Measurements from ENCODE around the gene TTF1.

The TTF1 gene

DNA sequence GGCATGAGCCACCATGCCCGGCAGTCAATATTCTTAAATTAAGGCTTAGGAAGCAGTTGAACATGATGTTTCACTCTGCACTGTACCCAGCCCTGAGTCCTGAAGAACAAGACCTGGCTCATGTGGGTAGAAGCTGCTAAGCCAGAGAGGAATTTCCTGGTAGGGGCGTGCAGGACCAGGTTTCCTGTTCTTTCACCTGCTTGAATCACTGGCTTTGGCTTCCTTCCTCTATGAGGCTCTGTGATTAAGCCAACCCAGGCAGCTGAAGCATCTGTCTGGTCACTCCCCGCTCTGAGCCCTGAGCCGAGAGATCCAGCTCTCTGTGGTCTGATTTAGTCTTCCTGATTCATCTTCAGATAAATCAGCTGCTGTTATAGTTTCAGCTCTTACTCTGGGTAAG, 32.5 kb upstream of the TTF1 start:
- Histone ChIP-seq H3K9me3 (ENCODE audit: control insufficient read depth in 1 of 2, low read length in 2 of 2) (no peaks in the 10 kb centered on the region), H3K27me3 (ENCODE audit: control insufficient read depth in 1 of 2, insufficient read depth in 2 of 2, low read length in 2 of 2) (peaks cover 3 to 13% of the 10 kb centered on the region in 2 donors), H3K27ac (ENCODE audit: low read depth, low read length) (no peak overlapping the region), H3K4me1 (ENCODE audit: control insufficient read depth in 1 of 2, insufficient read depth in 2 of 2, low read length in 2 of 2) (no peaks in the 10 kb centered on the region), H3K36me3 (ENCODE audit: control insufficient read depth in 1 of 2, insufficient read depth in 2 of 2, low read length in 2 of 2) (no peaks in the 10 kb centered on the region), H3K4me3 (ENCODE audit: low read depth in 1 of 2, low read length in 2 of 2) (no peak overlapping the region), H3K9ac (ENCODE audit: low read depth in 1 of 2, low read length in 2 of 2) (no peak overlapping the region)

DNA sequence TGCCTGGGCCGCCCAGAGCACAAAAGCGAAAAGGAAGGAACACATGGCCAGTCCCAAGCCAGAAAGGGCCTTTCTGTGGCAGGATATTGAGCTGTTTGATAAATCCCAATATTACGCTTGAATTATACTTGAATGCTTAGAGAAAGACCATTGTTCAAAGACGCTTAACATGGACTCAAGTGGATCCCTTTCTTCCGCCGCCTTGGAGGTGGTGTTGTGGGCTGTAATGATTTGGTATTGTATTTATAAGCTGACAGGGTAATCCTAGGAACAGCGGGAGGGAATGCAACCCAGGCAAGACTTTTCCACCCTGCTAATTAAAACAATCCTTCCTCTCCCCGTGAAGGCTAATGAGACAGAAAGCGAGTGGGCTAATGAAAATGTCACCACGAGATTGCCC, 28.2 kb upstream of the TTF1 start:
- H3K36me3 ChIP-seq (ENCODE audit: control insufficient read depth in 1 of 2, insufficient read depth in 2 of 2, low read length in 2 of 2) = no peaks in the 10 kb centered on the region
- H3K4me1 ChIP-seq (ENCODE audit: control insufficient read depth in 1 of 2, insufficient read depth in 2 of 2, low read length in 2 of 2) = no peaks in the 10 kb centered on the region
- peaks cover 3 to 18% of the 10 kb centered on the region in 2 donors for H3K27me3 ChIP-seq (ENCODE audit: control insufficient read depth in 1 of 2, insufficient read depth in 2 of 2, low read length in 2 of 2)
- no peak overlapping the region for H3K9ac ChIP-seq (ENCODE audit: low read depth in 1 of 2, low read length in 2 of 2)
- no peak overlapping the region for H3K27ac ChIP-seq (ENCODE audit: low read depth, low read length)
- no peaks in the 10 kb centered on the region for H3K9me3 ChIP-seq (ENCODE audit: control insufficient read depth in 1 of 2, low read length in 2 of 2)
- H3K4me3 ChIP-seq (ENCODE audit: low read depth in 1 of 2, low read length in 2 of 2) = no peak overlapping the region

DNA sequence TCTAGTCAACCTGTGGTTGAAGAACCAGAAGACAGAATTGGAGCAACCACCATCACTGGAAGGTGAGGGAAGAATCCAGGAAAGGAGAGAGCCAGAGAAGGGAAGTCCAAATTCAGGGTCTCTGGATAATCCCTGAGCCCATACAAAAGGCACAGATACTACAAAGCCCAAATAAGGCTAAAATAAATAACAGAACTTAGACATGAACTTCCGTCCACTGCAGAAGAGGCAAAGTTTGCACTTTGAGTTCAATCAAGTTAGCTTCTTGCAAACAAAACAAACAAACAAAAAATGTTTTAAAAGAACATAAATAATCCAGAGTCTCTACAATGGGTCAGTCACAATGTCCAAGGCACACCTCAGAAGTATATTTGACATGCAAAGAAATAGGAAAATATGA, 24.4 kb upstream of the TTF1 start:
- Histone ChIP-seq H3K36me3 (ENCODE audit: control insufficient read depth in 1 of 2, insufficient read depth in 2 of 2, low read length in 2 of 2) (no peaks in the 10 kb centered on the region), H3K4me1 (ENCODE audit: control insufficient read depth in 1 of 2, insufficient read depth in 2 of 2, low read length in 2 of 2) (no peaks in the 10 kb centered on the region), H3K4me3 (ENCODE audit: low read depth in 1 of 2, low read length in 2 of 2) (no peak overlapping the region), H3K27ac (ENCODE audit: low read depth, low read length) (no peak overlapping the region), H3K9ac (ENCODE audit: low read depth in 1 of 2, low read length in 2 of 2) (no peak overlapping the region), H3K9me3 (ENCODE audit: control insufficient read depth in 1 of 2, low read length in 2 of 2) (no peaks in the 10 kb centered on the region), H3K27me3 (ENCODE audit: control insufficient read depth in 1 of 2, insufficient read depth in 2 of 2, low read length in 2 of 2) (peaks cover 9 to 25% of the 10 kb centered on the region in 2 donors)

DNA sequence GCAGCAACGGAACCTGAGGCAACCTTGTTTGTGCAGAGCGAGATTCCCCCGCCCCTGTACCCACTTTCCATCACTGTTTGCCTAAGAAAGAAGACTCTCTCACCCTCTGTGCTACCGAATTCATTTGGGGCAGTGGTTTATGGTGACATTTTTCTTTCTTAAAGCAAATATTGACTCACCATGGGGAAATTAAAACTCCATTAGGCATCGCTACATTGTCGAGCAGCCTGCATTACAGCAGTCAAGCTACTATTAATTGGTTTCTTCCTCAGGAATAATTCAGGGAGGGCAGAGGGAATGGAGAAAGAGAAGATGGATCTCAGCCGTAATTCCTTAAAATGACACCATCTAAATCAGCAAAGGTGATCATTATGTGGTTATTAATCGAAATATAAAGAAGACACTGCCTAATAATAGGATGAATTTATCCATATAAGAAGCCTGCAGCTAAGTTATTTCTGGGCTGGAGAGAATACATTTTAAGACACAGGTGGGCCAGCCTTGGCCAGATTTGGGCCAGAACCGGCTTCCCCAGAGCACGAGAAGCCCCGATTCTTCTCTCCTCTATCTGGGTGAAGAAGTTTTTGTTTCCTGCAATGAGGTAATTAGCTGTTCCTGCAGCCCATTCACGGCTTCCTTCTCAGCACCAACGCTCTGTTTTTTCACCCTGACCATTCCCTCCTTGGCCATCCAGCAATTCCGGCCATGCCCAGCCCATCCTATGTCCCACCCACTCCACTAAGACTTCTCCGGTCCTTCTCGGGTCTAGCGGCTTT, 20.2 kb upstream of the TTF1 start:
- Histone ChIP-seq H3K9ac (ENCODE audit: low read depth in 1 of 2, low read length in 2 of 2) (no peak overlapping the region), H3K36me3 (ENCODE audit: control insufficient read depth in 1 of 2, insufficient read depth in 2 of 2, low read length in 2 of 2) (no peaks in the 10 kb centered on the region), H3K4me3 (ENCODE audit: low read depth in 1 of 2, low read length in 2 of 2) (no peak overlapping the region), H3K4me1 (ENCODE audit: control insufficient read depth in 1 of 2, insufficient read depth in 2 of 2, low read length in 2 of 2) (no peaks in the 10 kb centered on the region), H3K9me3 (ENCODE audit: control insufficient read depth in 1 of 2, low read length in 2 of 2) (no peaks in the 10 kb centered on the region), H3K27me3 (ENCODE audit: control insufficient read depth in 1 of 2, insufficient read depth in 2 of 2, low read length in 2 of 2) (peaks cover 30 to 38% of the 10 kb centered on the region in 2 donors), H3K27ac (ENCODE audit: low read depth, low read length) (no peak overlapping the region)

DNA sequence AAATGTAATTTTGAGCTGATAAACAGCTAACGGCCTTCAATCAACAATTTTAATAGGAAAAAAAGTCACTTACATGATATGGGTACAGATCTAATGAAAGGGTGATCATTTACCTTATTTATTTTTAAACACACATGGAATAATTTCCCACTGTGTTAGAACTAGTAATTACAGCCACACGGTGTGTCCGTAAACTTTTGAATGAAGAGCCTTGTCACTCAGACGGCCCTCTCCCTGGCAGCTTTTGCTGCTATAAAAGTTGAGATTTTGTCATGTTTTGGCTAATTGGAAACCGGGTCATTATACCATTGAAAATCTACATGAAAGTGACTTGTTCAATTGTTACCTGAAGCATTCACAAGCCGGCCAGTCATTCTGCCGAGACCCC, 19.0 kb upstream of the TTF1 start:
- Histone ChIP-seq H3K36me3 (ENCODE audit: control insufficient read depth in 1 of 2, insufficient read depth in 2 of 2, low read length in 2 of 2) (no peaks in the 10 kb centered on the region), H3K27ac (ENCODE audit: low read depth, low read length) (no peak overlapping the region), H3K9ac (ENCODE audit: low read depth in 1 of 2, low read length in 2 of 2) (no peak overlapping the region), H3K9me3 (ENCODE audit: control insufficient read depth in 1 of 2, low read length in 2 of 2) (no peaks in the 10 kb centered on the region), H3K4me3 (ENCODE audit: low read depth in 1 of 2, low read length in 2 of 2) (no peak overlapping the region), H3K4me1 (ENCODE audit: control insufficient read depth in 1 of 2, insufficient read depth in 2 of 2, low read length in 2 of 2) (no peaks in the 10 kb centered on the region), H3K27me3 (ENCODE audit: control insufficient read depth in 1 of 2, insufficient read depth in 2 of 2, low read length in 2 of 2) (peaks cover 30 to 34% of the 10 kb centered on the region in 2 donors)

DNA sequence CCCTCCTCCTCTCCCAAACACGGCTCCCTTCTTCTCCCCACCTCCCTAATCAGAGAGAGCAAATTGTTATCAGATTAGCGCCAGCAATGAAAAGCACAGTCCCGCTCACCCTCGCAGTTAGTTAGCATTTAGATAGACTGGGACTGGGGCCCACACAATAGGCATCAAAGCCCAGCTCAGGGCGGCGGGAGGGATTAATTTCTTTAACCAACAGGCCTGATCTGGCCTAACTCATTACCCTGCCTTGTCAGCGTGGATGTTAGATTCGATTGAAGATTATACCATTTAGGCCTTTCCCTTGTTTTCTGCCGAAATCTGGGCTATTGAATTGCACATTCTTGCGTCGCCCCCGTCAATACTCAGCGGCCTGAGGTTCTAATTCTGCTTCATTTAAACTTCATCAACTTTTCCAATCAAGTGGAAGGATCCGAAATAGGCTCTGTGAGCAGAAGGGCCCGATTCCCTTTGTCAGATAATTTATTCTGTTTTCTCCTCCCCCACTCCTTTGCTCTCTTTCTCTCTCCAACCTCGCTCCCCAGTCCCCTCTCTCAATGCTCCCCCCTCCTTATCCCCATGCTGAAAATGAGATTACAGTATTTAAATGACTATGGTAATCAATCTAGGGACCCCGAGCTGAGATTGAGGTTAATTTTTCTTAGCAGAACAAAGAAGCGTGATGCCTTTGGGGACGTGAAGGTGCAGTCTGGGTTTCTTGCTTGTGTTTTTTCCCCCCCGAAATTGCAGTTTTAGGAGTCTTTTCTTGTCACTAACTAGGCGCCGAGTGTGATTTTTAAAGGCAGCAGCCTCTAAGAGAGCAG, 18.4 kb upstream of the TTF1 start:
- no peak overlapping the region for H3K27ac ChIP-seq (ENCODE audit: low read depth, low read length)
- H3K36me3 ChIP-seq (ENCODE audit: control insufficient read depth in 1 of 2, insufficient read depth in 2 of 2, low read length in 2 of 2) = no peaks in the 10 kb centered on the region
- H3K4me1 ChIP-seq (ENCODE audit: control insufficient read depth in 1 of 2, insufficient read depth in 2 of 2, low read length in 2 of 2) = no peaks in the 10 kb centered on the region
- no peak overlapping the region for H3K4me3 ChIP-seq (ENCODE audit: low read depth in 1 of 2, low read length in 2 of 2)
- H3K9ac ChIP-seq (ENCODE audit: low read depth in 1 of 2, low read length in 2 of 2) = no peak overlapping the region
- H3K9me3 ChIP-seq (ENCODE audit: control insufficient read depth in 1 of 2, low read length in 2 of 2) = no peaks in the 10 kb centered on the region
- peaks cover 30 to 34% of the 10 kb centered on the region in 2 donors for H3K27me3 ChIP-seq (ENCODE audit: control insufficient read depth in 1 of 2, insufficient read depth in 2 of 2, low read length in 2 of 2)

DNA sequence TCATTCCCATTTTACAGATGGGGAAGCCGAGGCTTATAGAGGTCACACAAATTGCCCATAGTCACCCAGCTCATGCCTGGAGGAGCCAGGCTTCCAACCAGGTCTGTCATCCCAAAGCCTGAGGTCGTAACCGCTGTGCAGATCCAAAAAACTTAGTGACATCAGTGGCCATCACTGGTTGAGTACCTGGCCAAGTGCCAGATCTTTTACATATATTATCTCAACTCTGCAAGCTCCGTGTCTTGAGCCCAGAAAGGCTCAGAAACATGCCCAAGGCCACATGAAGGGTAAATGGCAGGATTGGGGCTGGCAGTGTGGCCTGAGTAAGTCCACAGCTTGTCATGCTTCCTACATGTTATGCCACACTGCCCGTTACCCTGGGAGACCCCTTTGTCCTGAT, 16.9 kb upstream of the TTF1 start:
- Histone ChIP-seq H3K4me3 (ENCODE audit: low read depth in 1 of 2, low read length in 2 of 2) (no peak overlapping the region), H3K9ac (ENCODE audit: low read depth in 1 of 2, low read length in 2 of 2) (no peak overlapping the region), H3K27me3 (ENCODE audit: control insufficient read depth in 1 of 2, insufficient read depth in 2 of 2, low read length in 2 of 2) (peaks cover 36 to 40% of the 10 kb centered on the region in 2 donors), H3K36me3 (ENCODE audit: control insufficient read depth in 1 of 2, insufficient read depth in 2 of 2, low read length in 2 of 2) (no peaks in the 10 kb centered on the region), H3K27ac (ENCODE audit: low read depth, low read length) (no peak overlapping the region), H3K9me3 (ENCODE audit: control insufficient read depth in 1 of 2, low read length in 2 of 2) (no peaks in the 10 kb centered on the region), H3K4me1 (ENCODE audit: control insufficient read depth in 1 of 2, insufficient read depth in 2 of 2, low read length in 2 of 2) (no peaks in the 10 kb centered on the region)

DNA sequence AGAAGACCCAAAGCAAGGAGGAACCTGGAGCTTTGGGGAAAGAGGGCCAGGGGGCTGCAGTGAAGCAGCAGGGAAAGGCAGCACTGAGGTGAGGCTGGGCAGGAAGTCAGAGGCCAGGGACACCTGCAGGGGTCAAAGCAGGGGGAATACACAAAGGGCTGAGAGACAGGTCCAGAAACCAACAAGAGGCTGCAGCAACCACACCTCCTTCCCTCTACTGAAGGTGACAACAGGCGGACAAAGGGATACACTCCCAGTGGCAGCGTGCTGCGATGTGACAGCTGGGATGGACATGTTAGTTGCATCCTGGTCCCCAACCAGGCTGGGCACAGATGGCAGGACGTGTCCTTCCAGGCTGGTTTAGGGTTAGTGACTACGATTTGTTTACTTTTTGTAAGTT, 15.9 kb upstream of the TTF1 start:
- Histone ChIP-seq H3K27ac (ENCODE audit: low read depth, low read length) (no peak overlapping the region), H3K27me3 (ENCODE audit: control insufficient read depth in 1 of 2, insufficient read depth in 2 of 2, low read length in 2 of 2) (peaks cover 44 to 50% of the 10 kb centered on the region in 2 donors), H3K9ac (ENCODE audit: low read depth in 1 of 2, low read length in 2 of 2) (no peak overlapping the region)

DNA sequence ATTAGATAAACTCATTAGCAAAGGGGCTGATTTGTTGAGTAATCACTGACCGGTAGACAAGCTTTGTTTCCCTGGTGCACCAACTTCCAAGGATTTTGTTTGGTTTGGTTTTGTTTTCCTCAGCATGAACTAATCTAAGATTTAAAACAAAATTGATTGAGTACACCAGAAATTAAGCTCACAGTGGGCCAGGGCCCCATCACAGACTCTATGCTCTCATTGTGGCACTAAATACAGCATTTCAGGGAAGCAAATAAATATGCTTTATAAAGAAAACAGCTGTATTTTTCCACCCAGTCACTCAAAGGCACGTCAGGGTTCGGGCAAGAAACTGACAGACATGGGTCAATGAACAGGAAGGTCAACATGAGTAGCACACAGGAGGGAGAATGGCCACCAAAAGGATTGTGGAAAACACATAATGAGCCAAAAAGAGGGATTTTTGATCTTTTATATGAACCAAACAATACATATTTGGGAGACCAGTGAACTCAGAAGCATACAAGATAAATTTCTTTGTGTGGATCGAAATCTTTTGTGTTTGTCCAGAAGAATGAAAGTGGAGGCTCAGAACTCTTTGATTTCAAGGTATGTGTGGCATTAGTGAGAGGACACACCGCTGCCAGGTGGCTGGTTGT, 12.2 kb upstream of the TTF1 start:
- H3K27me3 ChIP-seq (ENCODE audit: control insufficient read depth in 1 of 2, insufficient read depth in 2 of 2, low read length in 2 of 2) = peaks cover 42 to 45% of the 10 kb centered on the region in 2 donors

More for the DNA sequence above, 15.9 kb upstream of the TTF1 start:
- H3K36me3 ChIP-seq (ENCODE audit: control insufficient read depth in 1 of 2, insufficient read depth in 2 of 2, low read length in 2 of 2) = no peaks in the 10 kb centered on the region
- H3K4me3 ChIP-seq (ENCODE audit: low read depth in 1 of 2, low read length in 2 of 2) = no peak overlapping the region
- no peaks in the 10 kb centered on the region for H3K9me3 ChIP-seq (ENCODE audit: control insufficient read depth in 1 of 2, low read length in 2 of 2)
- H3K4me1 ChIP-seq (ENCODE audit: control insufficient read depth in 1 of 2, insufficient read depth in 2 of 2, low read length in 2 of 2) = no peaks in the 10 kb centered on the region

DNA sequence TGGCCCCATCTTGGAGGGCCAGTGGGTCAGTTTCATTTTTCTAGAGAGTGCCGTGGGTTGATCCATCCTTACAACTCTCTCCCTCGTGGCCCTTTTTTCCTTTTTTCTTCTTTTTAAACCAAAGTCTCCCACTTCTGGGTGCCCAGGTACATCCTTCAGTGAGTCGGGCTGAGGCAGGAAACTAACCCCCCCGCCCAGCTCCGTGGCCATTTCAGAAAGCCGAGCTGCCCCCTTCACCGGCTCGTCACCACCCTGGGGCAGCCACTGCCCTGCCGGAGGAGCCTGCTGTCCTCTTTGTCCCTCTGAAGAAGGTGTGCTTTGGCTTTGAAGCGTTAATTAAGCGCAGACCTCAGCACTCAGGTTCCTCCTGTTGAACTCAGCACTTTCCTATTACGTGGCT, 8.5 kb upstream of the TTF1 start:
- Histone ChIP-seq H3K4me1 (ENCODE audit: control insufficient read depth in 1 of 2, insufficient read depth in 2 of 2, low read length in 2 of 2) (peaks cover 8 to 14% of the 10 kb centered on the region in 2 donors), H3K36me3 (ENCODE audit: control insufficient read depth in 1 of 2, insufficient read depth in 2 of 2, low read length in 2 of 2) (no peaks in the 10 kb centered on the region), H3K27ac (ENCODE audit: low read depth, low read length) (no peak overlapping the region), H3K9ac (ENCODE audit: low read depth in 1 of 2, low read length in 2 of 2) (no peak overlapping the region), H3K27me3 (ENCODE audit: control insufficient read depth in 1 of 2, insufficient read depth in 2 of 2, low read length in 2 of 2) (peaks cover 62 to 66% of the 10 kb centered on the region in 2 donors), H3K4me3 (ENCODE audit: low read depth in 1 of 2, low read length in 2 of 2) (no peak overlapping the region), H3K9me3 (ENCODE audit: control insufficient read depth in 1 of 2, low read length in 2 of 2) (no peaks in the 10 kb centered on the region)

More for the DNA sequence above, 12.2 kb upstream of the TTF1 start:
- no peaks in the 10 kb centered on the region for H3K4me1 ChIP-seq (ENCODE audit: control insufficient read depth in 1 of 2, insufficient read depth in 2 of 2, low read length in 2 of 2)
- H3K9me3 ChIP-seq (ENCODE audit: control insufficient read depth in 1 of 2, low read length in 2 of 2) = no peaks in the 10 kb centered on the region
- H3K27ac ChIP-seq (ENCODE audit: low read depth, low read length) = no peak overlapping the region
- H3K36me3 ChIP-seq (ENCODE audit: control insufficient read depth in 1 of 2, insufficient read depth in 2 of 2, low read length in 2 of 2) = no peaks in the 10 kb centered on the region
- H3K9ac ChIP-seq (ENCODE audit: low read depth in 1 of 2, low read length in 2 of 2) = no peak overlapping the region
- H3K4me3 ChIP-seq (ENCODE audit: low read depth in 1 of 2, low read length in 2 of 2) = no peak overlapping the region
